Activated CD4-positive, alpha-beta memory T cell treated with anti-CD3 and anti-CD28 coated beads, Interleukin-2, amount 10 ng/mL, durations not matched to agents 7 days and 5 days (primary cell): ENCODE results near the gene TMC1. TPM values are rescaled to one million over a fixed set of nuclear protein-coding genes. Genes with fewer than 3 reads are reported as not detected.

Experiments
- CTCF ChIA-PET: fragments of 350-600 bp; sonication (Branson Sonifier 250); formaldehyde crosslinking; loops from one replicate; lab custom pipeline; 2021; ENCODE audit warnings: antibody characterized with exemption, inconsistent platforms; lab: Charles Lee
- POLR2A ChIA-PET: fragments of 350-600 bp; sonication (Branson Sonifier 250); formaldehyde crosslinking; loops from one replicate; lab custom pipeline; 2021; ENCODE audit warnings: antibody characterized with exemption; lab: Charles Lee
- DNase-seq: peaks from one replicate; pipeline ENCODE4 v3.0.0-alpha.2; 2020
- H3K27ac Mint-ChIP-seq: one replicate; pipeline ENCODE4 v1.8.0; 2021; ENCODE audit warnings: mild to moderate bottlenecking, mixed read lengths
- H3K27me3 Mint-ChIP-seq: one replicate; pipeline ENCODE4 v1.8.0; 2021; ENCODE audit warnings: mixed read lengths
- H3K36me3 Mint-ChIP-seq: one replicate; pipeline ENCODE4 v1.8.0; 2021; ENCODE audit warnings: low read depth, mixed read lengths
- H3K4me1 Mint-ChIP-seq: one replicate; pipeline ENCODE4 v1.8.0; 2021; ENCODE audit warnings: mixed read lengths
- H3K4me3 Mint-ChIP-seq: one replicate; pipeline ENCODE4 v1.8.0; 2021; ENCODE audit warnings: mild to moderate bottlenecking, mixed read lengths
- H3K9me3 Mint-ChIP-seq: one replicate; pipeline ENCODE4 v1.8.0; 2021; ENCODE audit warnings: mixed read lengths
- total RNA-seq, 2 experiments: library from RNA; stranded (reverse); gene quantifications; one replicate each; pipeline ENCODE4 v1.2.3, GENCODE V29; 2021

The TMC1 gene
- total RNA-seq, 2 experiments from 2014 or later, result 0.28 TPM; not detected in 1

DNA sequence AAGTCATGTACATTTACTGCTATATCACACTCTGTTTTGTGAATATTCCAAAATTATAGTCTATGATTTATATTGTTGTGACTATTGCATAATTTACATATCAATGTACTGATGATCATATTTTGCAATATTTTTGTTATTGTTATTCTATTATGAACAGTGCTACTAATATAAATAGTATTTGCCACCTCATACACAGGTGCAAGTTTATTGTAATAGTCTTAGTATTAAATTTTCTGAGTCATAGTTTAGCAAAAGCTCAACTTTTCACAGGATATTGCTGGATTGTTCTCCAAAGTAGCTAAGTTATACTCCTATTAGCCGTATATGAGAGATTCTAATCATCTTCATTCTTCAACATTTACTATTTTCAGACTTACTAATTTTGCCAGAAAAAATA, 124.7 kb downstream of the TMC1 start:
- ChIA-PET CTCF (interaction anchor here (0.7 to 2.0 kb wide), 2 partner anchors 365 to 375 kb away, joined by 3 to 5 read pairs; no protein-coding TSS in a partner anchor), POLR2A (no interaction called here)
- Mint-ChIP-seq H3K27ac (no peak overlapping the region), H3K4me1 (no peaks in the 10 kb centered on the region), H3K9me3 (no peaks in the 10 kb centered on the region), H3K36me3 (no peaks in the 10 kb centered on the region), H3K27me3 (peaks cover 24% of the 10 kb centered on the region), H3K4me3 (no peak overlapping the region)
- no peak for DNase-seq

DNA sequence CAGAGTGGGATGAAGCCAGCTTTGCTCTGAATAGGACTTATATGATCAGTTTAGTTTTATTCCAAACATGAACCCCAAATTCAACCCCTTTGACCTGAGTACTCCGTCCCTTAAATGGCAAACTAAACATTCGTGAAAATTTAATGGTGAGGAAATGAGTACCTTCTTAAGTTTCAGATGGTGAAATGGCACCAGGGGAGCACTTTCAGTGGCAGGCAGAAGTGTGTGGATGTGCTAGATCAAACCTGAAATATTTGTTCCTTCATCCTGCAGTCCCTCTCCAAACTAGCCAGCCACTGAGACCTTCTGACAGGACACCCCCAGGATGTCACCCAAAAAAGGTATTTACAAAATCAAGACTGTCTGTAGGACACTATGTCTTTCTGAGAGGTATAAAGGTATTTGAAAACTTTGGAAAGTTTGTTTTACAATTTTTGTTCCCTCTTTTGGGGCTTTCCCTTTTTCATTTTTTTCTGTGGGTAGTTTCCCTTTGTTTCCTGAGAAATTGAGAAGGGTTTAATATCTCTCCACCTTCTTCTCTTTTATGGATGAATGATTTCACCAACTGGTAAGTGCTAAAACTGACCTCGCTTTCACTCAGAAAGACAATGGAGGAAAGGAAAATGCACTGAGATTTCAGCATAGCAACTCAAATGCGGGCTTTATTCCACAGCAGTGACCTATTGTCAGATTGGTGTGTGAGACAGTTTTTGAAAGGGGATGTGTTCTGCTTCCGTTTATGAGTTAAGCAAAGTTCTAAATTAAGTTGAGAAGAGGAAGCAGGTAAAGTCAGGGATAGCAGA, 127.1 kb downstream of the TMC1 start:
- H3K4me1 Mint-ChIP-seq, result no peaks in the 10 kb centered on the region

DNA sequence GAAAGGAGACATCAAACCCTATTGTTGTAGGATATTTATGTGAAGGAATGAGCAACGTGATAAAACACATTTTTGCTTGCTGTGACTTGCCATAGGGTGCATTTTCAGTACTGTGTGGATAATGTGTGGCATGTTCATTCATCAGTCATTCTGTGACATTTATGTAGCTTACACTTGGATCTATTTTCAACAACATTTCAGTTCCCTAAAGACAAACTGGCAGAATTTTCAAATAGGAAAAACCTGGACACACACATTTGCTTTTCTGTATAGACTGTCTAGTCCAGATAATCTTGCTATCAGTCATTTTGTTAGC, 127.7 kb downstream of the TMC1 start:
- CTCF ChIA-PET, result no interaction called here
- Mint-ChIP-seq H3K36me3 (no peaks in the 10 kb centered on the region), H3K27me3 (peaks cover 32% of the 10 kb centered on the region), H3K9me3 (no peaks in the 10 kb centered on the region), H3K27ac (no peak overlapping the region), H3K4me3 (no peak overlapping the region), H3K4me1 (no peaks in the 10 kb centered on the region)
- no peak for DNase-seq
- POLR2A ChIA-PET, result no interaction called here

More for the DNA sequence above, 127.1 kb downstream of the TMC1 start:
- no peak overlapping the region for H3K27ac Mint-ChIP-seq
- peaks cover 30% of the 10 kb centered on the region for H3K27me3 Mint-ChIP-seq
- POLR2A ChIA-PET, result no interaction called here
- DNase-seq, result no peak
- no peaks in the 10 kb centered on the region for H3K36me3 Mint-ChIP-seq
- H3K4me3 Mint-ChIP-seq, result no peak overlapping the region
- no peaks in the 10 kb centered on the region for H3K9me3 Mint-ChIP-seq
- CTCF ChIA-PET, result no interaction called here

DNA sequence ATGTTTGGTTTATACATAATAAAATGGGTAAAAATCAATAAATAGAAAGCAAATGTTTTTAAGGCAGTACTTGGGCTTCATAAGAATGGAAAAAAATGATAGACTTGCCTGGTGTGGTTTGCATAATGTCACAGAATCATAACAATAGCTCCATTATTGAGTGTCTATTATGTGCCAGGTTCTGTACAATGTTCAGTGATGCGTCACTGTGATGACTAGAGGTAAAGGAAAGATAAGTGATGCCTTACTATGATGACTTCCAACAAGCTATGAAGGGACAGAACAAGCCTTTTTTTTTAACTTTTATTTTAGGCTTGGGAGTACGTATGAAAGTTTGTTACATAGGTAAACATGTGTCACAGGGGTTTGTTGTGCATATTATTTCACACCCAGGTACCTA, 128.8 kb downstream of the TMC1 start:
- DNase-seq, result no peak
- Mint-ChIP-seq H3K36me3 (no peaks in the 10 kb centered on the region), H3K27me3 (peaks cover 36% of the 10 kb centered on the region), H3K9me3 (no peaks in the 10 kb centered on the region), H3K4me3 (no peak overlapping the region), H3K27ac (no peak overlapping the region), H3K4me1 (no peaks in the 10 kb centered on the region)
- POLR2A ChIA-PET, result no interaction called here
- CTCF ChIA-PET, result no interaction called here

DNA sequence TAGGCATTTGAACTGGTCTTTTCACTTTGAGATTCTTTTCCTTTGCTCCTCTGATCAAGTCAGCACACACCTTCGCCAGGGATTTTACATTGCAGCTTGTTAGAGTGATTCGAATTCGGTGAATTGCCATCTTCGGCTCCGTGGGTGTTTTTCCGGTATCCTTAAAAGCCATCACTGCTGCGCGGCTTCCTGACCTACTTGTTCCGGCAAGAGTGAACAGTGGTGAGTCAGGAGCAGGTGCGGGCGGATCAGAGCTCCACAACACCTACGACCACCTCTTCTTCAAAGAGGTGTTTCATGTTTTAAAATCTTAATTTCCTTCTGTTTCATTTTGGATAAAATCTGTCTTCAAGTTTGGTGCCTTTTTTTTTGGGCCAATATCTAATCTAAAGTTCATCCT, 134.6 kb downstream of the TMC1 start:
- H3K4me1 Mint-ChIP-seq, result no peaks in the 10 kb centered on the region
- DNase-seq, result no peak
- ChIA-PET CTCF (interaction anchor here (1.0 kb wide), 1 partner anchor 385 kb away, joined by 3 read pairs; no protein-coding TSS in a partner anchor), POLR2A (no interaction called here)
- H3K36me3 Mint-ChIP-seq, result no peaks in the 10 kb centered on the region
- H3K4me3 Mint-ChIP-seq, result no peak overlapping the region
- H3K27me3 Mint-ChIP-seq, result peaks cover 28% of the 10 kb centered on the region
- no peak overlapping the region for H3K27ac Mint-ChIP-seq
- H3K9me3 Mint-ChIP-seq, result no peaks in the 10 kb centered on the region

DNA sequence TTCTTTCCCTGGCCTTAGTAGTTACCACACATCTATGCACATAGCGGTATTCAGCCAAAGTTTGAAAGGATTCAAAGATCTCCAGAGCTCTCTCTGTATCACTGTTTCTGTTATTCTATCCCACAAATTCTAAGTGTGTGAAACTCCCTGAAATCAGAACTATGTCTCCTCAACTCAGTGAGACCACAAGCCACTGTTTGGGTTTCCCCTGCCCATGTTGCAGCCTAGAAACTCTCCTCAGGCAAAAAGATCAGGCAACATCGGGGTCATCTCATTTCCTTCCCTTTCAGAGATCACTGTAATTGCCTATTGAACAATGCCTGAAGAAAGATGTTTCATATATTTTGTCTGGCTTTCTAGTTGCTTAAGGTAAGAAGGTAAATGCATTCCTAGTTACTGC, 135.6 kb downstream of the TMC1 start:
- CTCF ChIA-PET, result no interaction called here
- H3K27me3 Mint-ChIP-seq, result peaks cover 23% of the 10 kb centered on the region
- DNase-seq, result no peak

DNA sequence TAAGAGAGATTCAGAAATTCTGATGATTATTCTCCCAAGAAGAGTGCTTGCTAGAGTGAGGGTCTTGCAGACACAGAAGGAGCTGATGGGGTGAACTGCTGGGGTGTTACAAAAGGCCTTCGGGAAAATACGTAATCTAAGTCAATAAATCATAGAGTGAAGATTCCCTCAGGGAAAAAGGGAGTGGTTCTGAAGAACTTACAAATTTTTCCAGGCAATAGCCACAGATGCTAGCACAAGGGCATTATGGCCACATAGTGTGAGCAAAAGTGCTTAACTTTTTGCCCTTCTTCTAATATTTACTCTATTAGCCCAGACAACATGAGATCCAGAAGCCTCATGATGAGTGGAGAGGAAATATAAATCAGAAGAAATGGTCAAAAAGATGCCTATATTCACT, 137.3 kb downstream of the TMC1 start:
- POLR2A ChIA-PET, result no interaction called here
- no peaks in the 10 kb centered on the region for H3K9me3 Mint-ChIP-seq
- H3K4me3 Mint-ChIP-seq, result no peak overlapping the region
- H3K27ac Mint-ChIP-seq, result no peak overlapping the region
- H3K4me1 Mint-ChIP-seq, result no peaks in the 10 kb centered on the region
- peaks cover 18% of the 10 kb centered on the region for H3K27me3 Mint-ChIP-seq
- DNase-seq, result no peak
- no peaks in the 10 kb centered on the region for H3K36me3 Mint-ChIP-seq
- CTCF ChIA-PET, result interaction anchor here (0.7 to 0.9 kb wide), 2 partner anchors 377 to 471 kb away, joined by 3 to 4 read pairs; no protein-coding TSS in a partner anchor

More for the DNA sequence above, 135.6 kb downstream of the TMC1 start:
- POLR2A ChIA-PET, result no interaction called here
- Mint-ChIP-seq H3K36me3 (no peaks in the 10 kb centered on the region), H3K4me1 (no peaks in the 10 kb centered on the region), H3K27ac (no peak overlapping the region), H3K4me3 (no peak overlapping the region), H3K9me3 (no peaks in the 10 kb centered on the region)

DNA sequence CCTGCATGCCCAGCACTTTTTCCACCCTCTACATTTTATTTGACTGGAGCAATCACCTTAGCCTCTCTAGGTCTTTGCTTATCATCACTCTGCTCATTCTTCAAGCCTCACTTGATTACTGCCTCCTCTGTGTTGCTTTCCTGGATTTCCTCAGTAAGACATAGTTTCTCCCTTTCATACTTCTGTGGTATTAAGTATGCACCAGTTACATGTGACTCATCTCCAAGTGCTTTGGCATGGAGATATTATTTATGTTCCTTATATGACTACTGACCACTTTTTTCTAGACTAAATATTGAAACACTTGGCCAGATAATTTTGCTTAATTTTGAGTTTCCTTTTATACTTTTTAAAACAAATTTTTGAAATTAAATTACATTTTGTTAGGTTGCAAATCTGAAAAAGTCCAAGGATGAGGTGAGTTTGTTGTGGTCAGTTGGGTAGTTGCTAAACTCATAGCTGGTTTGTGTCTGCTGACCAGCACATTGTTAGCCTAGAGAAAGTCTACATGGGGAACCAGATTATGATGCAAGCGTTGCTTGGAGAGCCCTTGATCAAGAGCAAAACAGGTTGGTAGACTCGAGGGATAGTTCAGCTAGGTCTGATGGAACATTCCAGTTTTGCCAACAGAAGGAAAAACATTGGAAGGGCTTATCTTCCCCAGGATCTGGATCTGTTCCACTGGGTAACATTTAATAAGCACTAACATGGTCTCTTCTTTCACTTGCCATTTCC, 140.2 kb downstream of the TMC1 start:
- CTCF ChIA-PET, result no interaction called here
- Mint-ChIP-seq H3K4me1 (no peaks in the 10 kb centered on the region), H3K9me3 (no peaks in the 10 kb centered on the region), H3K27ac (no peak overlapping the region), H3K36me3 (no peaks in the 10 kb centered on the region), H3K27me3 (peaks cover 10% of the 10 kb centered on the region), H3K4me3 (no peak overlapping the region)
- DNase-seq, result no peak
- POLR2A ChIA-PET, result no interaction called here

DNA sequence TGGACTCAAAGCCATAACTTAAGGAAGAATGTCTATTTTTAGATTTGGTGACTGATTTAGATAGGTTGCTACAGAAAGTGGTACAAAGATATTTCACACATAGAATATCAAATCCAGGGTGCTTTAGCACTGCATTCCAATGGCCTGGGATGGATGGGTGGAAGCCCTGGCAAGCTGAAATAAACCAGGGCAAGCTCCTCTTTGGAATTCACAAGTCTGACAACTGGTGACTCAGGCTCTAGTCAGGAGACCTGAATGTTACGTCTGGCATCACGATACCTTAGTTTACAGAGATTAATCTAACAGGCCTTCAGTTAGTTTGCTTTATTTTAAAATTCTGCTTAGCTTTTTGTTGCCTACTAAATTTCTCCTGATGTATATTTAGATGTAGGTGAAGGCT, 144.0 kb downstream of the TMC1 start:
- no peak for DNase-seq
- H3K36me3 Mint-ChIP-seq, result no peaks in the 10 kb centered on the region

DNA sequence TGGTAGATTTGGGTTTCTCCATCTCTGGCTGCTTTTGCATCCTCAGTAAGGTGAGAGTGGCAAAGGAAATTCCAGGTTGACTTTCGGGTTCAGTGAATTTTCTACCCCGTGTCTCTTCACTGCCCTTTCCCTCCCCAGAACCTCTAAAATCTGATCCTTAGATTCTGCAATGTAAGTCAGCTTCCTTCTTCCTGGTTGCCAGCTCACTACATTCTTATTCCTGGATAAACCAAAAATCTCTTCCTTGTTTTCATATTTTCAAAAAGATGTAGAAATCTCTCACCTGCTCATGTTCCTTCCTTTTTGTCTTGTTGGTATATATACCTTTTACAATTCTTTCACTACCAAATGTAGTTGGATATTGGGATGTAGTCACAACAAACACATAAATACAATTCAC, 145.8 kb downstream of the TMC1 start:
- ChIA-PET POLR2A (no interaction called here), CTCF (no interaction called here)
- H3K36me3 Mint-ChIP-seq, result no peaks in the 10 kb centered on the region
- H3K4me3 Mint-ChIP-seq, result no peak overlapping the region
- peaks cover 23% of the 10 kb centered on the region for H3K27me3 Mint-ChIP-seq
- no peak overlapping the region for H3K27ac Mint-ChIP-seq
- no peaks in the 10 kb centered on the region for H3K4me1 Mint-ChIP-seq
- no peaks in the 10 kb centered on the region for H3K9me3 Mint-ChIP-seq
- DNase-seq, result no peak

More for the DNA sequence above, 144.0 kb downstream of the TMC1 start:
- CTCF ChIA-PET, result no interaction called here
- Mint-ChIP-seq H3K9me3 (no peaks in the 10 kb centered on the region), H3K4me3 (no peak overlapping the region), H3K4me1 (no peaks in the 10 kb centered on the region), H3K27me3 (peaks cover 13% of the 10 kb centered on the region), H3K27ac (no peak overlapping the region)
- POLR2A ChIA-PET, result no interaction called here

DNA sequence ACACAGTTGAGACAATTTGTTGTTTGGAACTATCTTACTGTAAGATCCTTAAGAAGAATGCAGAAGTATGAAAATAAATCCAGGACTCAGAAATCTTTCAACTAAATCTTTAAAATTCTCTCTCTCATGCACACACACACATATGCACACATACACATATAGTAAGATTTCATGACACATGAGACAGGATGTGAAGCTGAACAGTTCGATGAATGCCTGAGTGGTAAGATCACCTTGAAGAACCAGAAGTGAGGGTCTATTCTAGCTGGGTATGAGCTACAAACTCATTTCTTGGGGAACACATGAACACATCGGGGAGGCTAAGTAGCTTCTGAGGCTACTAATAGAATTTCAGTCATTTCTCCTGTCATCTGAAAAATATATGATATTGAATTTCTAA, 153.6 kb downstream of the TMC1 start:
- POLR2A ChIA-PET, result no interaction called here
- peaks cover 21% of the 10 kb centered on the region for H3K27me3 Mint-ChIP-seq
- CTCF ChIA-PET, result no interaction called here
- no peak overlapping the region for H3K27ac Mint-ChIP-seq
- DNase-seq, result no peak
- no peaks in the 10 kb centered on the region for H3K36me3 Mint-ChIP-seq
- H3K4me1 Mint-ChIP-seq, result no peaks in the 10 kb centered on the region
- no peaks in the 10 kb centered on the region for H3K9me3 Mint-ChIP-seq
- H3K4me3 Mint-ChIP-seq, result no peak overlapping the region

DNA sequence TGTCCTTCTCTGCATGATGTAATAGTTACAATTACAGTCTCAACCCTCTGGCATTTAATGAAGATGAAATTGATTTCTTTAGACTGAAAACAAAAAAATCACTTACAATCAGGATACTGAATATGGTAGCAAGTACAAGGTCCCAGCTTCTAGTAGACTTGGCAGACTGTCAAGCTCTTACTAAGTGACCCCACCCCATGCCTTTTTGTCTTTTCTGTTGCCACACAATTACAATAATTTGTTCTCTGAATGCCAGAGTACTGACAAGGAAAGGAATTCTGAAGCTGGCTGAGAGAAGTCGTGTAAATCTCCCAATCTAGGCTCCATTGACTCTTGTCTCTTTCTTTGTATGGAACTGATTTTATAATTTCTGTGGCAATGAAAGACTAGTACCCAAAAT, 154.2 kb downstream of the TMC1 start:
- no peak for DNase-seq
- peaks cover 19% of the 10 kb centered on the region for H3K27me3 Mint-ChIP-seq
- H3K4me1 Mint-ChIP-seq, result no peaks in the 10 kb centered on the region
- ChIA-PET POLR2A (no interaction called here), CTCF (no interaction called here)
- H3K36me3 Mint-ChIP-seq, result no peaks in the 10 kb centered on the region
- no peaks in the 10 kb centered on the region for H3K9me3 Mint-ChIP-seq
- H3K4me3 Mint-ChIP-seq, result no peak overlapping the region
- no peak overlapping the region for H3K27ac Mint-ChIP-seq

DNA sequence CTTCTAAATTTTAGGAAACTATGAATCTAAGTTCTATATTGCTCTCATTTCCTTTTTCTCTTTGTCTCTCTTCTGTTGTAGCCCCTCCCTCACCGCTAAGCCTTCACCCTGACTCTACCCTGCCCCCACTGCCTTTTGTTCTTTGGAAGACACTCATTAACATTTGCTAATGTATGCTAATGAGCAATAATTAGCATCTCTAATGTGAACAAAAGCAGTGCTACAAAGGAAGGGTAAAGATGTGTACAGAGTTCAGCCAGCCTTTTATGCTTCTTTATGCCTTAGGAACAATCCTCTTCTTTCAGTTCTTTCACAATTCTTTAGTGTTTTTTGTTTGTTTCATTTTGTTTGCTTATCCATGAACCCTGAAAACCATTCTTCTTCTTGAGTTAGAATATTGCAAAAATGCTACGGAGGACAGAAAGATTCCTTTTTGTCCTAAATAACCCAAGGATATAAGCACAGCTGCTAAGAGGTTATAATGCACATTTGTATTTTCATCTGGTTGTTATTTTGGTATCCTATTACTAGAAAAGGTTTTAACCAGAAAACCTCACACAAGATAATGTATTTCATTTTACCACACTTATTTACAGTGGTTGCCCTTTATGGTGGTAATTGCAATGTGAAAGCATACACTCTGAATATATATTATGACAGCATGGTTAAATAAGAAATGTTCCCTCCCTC, 159.3 kb downstream of the TMC1 start:
- DNase-seq, result no peak
- Mint-ChIP-seq H3K9me3 (no peaks in the 10 kb centered on the region), H3K27me3 (peaks cover 21% of the 10 kb centered on the region), H3K27ac (no peak overlapping the region), H3K36me3 (no peaks in the 10 kb centered on the region), H3K4me1 (no peaks in the 10 kb centered on the region), H3K4me3 (no peak overlapping the region)
- CTCF ChIA-PET, result no interaction called here
- POLR2A ChIA-PET, result no interaction called here
